ENCODE data around the gene CDH4.

Gene CDH4

GRCh38 chr20:61438285-61438684, 186.2 kb downstream of the CDH4 start:
- H4K91ac ChIP-seq (ENCODE audit: low read depth, low read length, poor library complexity) = no peak overlapping the region
- H3K4me2 ChIP-seq (ENCODE audit: insufficient read depth, low read length, poor library complexity, severe bottlenecking) = no peak overlapping the region
- no peak overlapping the region for H2AFZ ChIP-seq (ENCODE audit: low read length)
- H3K4me1 ChIP-seq (ENCODE audit: control insufficient read depth in 2 of 2, insufficient read depth in 1 of 2, low read depth in 1 of 2, low read length in 2 of 2) = peaks cover 56 to 72% of the 10 kb centered on the region in 2 donors
- no peak overlapping the region for H2BK12ac ChIP-seq (ENCODE audit: low read length)
- H3K79me1 ChIP-seq (ENCODE audit: low read depth, low read length) = peaks cover 2% of the 10 kb centered on the region
- H3K18ac ChIP-seq (ENCODE audit: low read length) = no peak overlapping the region
- no peak overlapping the region for H3K23ac ChIP-seq (ENCODE audit: low read depth, low read length, poor library complexity)
- H3K36me3 ChIP-seq (replicated peaks in 1 of 2; ENCODE audit: control insufficient read depth in 2 of 2, insufficient read depth in 2 of 2, low read length in 2 of 2) = no peaks in the 10 kb centered on the region
- H4K8ac ChIP-seq (ENCODE audit: low read depth, low read length) = no peak overlapping the region
- no peaks in the 10 kb centered on the region for H3K27me3 ChIP-seq (ENCODE audit: control insufficient read depth in 3 of 3, insufficient read depth in 3 of 3, low read depth in 1 of 3, low read length in 3 of 3)
- H3K9ac ChIP-seq (ENCODE audit: low read depth, low read length, poor library complexity) = no peak overlapping the region
- DNase-seq (ENCODE audit: low spot score) = no peak
- H2AK5ac ChIP-seq (ENCODE audit: low read depth, low read length) = no peak overlapping the region
- H3K9me3 ChIP-seq (replicated peaks in 1 of 2; ENCODE audit: control insufficient read depth in 2 of 2, insufficient read depth in 1 of 2, low read depth in 1 of 2, low read length in 2 of 2) = no peaks in the 10 kb centered on the region
- no peak overlapping the region for H3K4me3 ChIP-seq (ENCODE audit: low read length in 2 of 2)
- no peak overlapping the region for H2BK120ac ChIP-seq (ENCODE audit: low read depth, low read length)
- H3K27ac ChIP-seq (replicated peaks; ENCODE audit: low read length) = peak overlapping the region; percentile 99
- WGBS, 2 donors (ENCODE audit: extremely low coverage in 2 of 2, insufficient read length in 2 of 2, insufficient replicate concordance in 1 of 2) = no CpG with 5 or more reads among the region's 3 CpGs
- H2BK5ac ChIP-seq (ENCODE audit: low read length) = no peak overlapping the region
- H3K14ac ChIP-seq (ENCODE audit: low read length) = no peak overlapping the region
- H3K4ac ChIP-seq (ENCODE audit: low read length) = no peak overlapping the region
- no peak overlapping the region for H2BK15ac ChIP-seq (ENCODE audit: low read length)

- Histone ChIP-seq H3K4me2 (ENCODE audit: insufficient read depth, low read length, poor library complexity, severe bottlenecking) (no peak overlapping the region), H2BK120ac (ENCODE audit: low read depth, low read length) (peak overlapping the region; percentile 13), H3K9me3 (replicated peaks in 1 of 2; ENCODE audit: control insufficient read depth in 2 of 2, insufficient read depth in 1 of 2, low read depth in 1 of 2, low read length in 2 of 2) (no peaks in the 10 kb centered on the region), H3K23ac (ENCODE audit: low read depth, low read length, poor library complexity) (no peak overlapping the region), H3K4me3 (ENCODE audit: low read length in 2 of 2) (no peak overlapping the region), H2BK15ac (ENCODE audit: low read length) (peak overlapping the region; percentile 59), H2BK5ac (ENCODE audit: low read length) (peak overlapping the region; percentile 82), H3K79me1 (ENCODE audit: low read depth, low read length) (peaks cover 2% of the 10 kb centered on the region), H3K4me1 (ENCODE audit: control insufficient read depth in 2 of 2, insufficient read depth in 1 of 2, low read depth in 1 of 2, low read length in 2 of 2) (peaks cover 55 to 67% of the 10 kb centered on the region in 2 donors), H3K36me3 (replicated peaks in 1 of 2; ENCODE audit: control insufficient read depth in 2 of 2, insufficient read depth in 2 of 2, low read length in 2 of 2) (no peaks in the 10 kb centered on the region), H4K91ac (ENCODE audit: low read depth, low read length, poor library complexity) (no peak overlapping the region), H3K14ac (ENCODE audit: low read length) (no peak overlapping the region), H2BK12ac (ENCODE audit: low read length) (peak overlapping the region; percentile 91), H3K4ac (ENCODE audit: low read length) (peak overlapping the region; percentile 27), H2AK5ac (ENCODE audit: low read depth, low read length) (peak overlapping the region; percentile 79), H3K9ac (ENCODE audit: low read depth, low read length, poor library complexity) (no peak overlapping the region), H2AFZ (ENCODE audit: low read length) (no peak overlapping the region), H3K27ac (replicated peaks; ENCODE audit: low read length) (peak overlapping the region; percentile 3), H3K27me3 (ENCODE audit: control insufficient read depth in 3 of 3, insufficient read depth in 3 of 3, low read depth in 1 of 3, low read length in 3 of 3) (no peaks in the 10 kb centered on the region), H4K8ac (ENCODE audit: low read depth, low read length) (no peak overlapping the region), H3K18ac (ENCODE audit: low read length) (peak overlapping the region; percentile 78)
- WGBS, 2 donors (ENCODE audit: extremely low coverage in 2 of 2, insufficient read length in 2 of 2, insufficient replicate concordance in 1 of 2) = no CpG with 5 or more reads among the region's 7 CpGs
- DNase-seq (ENCODE audit: low spot score) = no peak
Observed at GRCh38 chr20:61439251-61439650, 187.2 kb downstream of the CDH4 start.

GRCh38 chr20:61440548-61441055, 188.5 kb downstream of the CDH4 start:
- peak overlapping the region; percentile 46 for H2AFZ ChIP-seq (ENCODE audit: low read length)
- no peak overlapping the region for H2BK15ac ChIP-seq (ENCODE audit: low read length)
- no peak overlapping the region for H3K23ac ChIP-seq (ENCODE audit: low read depth, low read length, poor library complexity)
- H3K36me3 ChIP-seq (replicated peaks in 1 of 2; ENCODE audit: control insufficient read depth in 2 of 2, insufficient read depth in 2 of 2, low read length in 2 of 2) = no peaks in the 10 kb centered on the region
- H3K4ac ChIP-seq (ENCODE audit: low read length) = no peak overlapping the region
- no peak overlapping the region for H3K4me2 ChIP-seq (ENCODE audit: insufficient read depth, low read length, poor library complexity, severe bottlenecking)
- no peak overlapping the region for H2BK5ac ChIP-seq (ENCODE audit: low read length)
- peak overlapping the region; percentile 17 for H3K27ac ChIP-seq (replicated peaks; ENCODE audit: low read length)
- peak overlapping the region; percentile 75 for H2AK5ac ChIP-seq (ENCODE audit: low read depth, low read length)
- H3K14ac ChIP-seq (ENCODE audit: low read length) = no peak overlapping the region
- no CpG with 5 or more reads among the region's 14 CpGs for WGBS, 2 donors (ENCODE audit: extremely low coverage in 2 of 2, insufficient read length in 2 of 2, insufficient replicate concordance in 1 of 2)
- no peaks in the 10 kb centered on the region for H3K27me3 ChIP-seq (ENCODE audit: control insufficient read depth in 3 of 3, insufficient read depth in 3 of 3, low read depth in 1 of 3, low read length in 3 of 3)
- H4K8ac ChIP-seq (ENCODE audit: low read depth, low read length) = no peak overlapping the region
- H3K4me3 ChIP-seq (ENCODE audit: low read length in 2 of 2) = no peak overlapping the region
- peak overlapping the region; percentile 36 for H2BK12ac ChIP-seq (ENCODE audit: low read length)
- peaks cover 50 to 60% of the 10 kb centered on the region in 2 donors for H3K4me1 ChIP-seq (ENCODE audit: control insufficient read depth in 2 of 2, insufficient read depth in 1 of 2, low read depth in 1 of 2, low read length in 2 of 2)
- peaks cover 2% of the 10 kb centered on the region for H3K79me1 ChIP-seq (ENCODE audit: low read depth, low read length)
- no peak overlapping the region for H3K9ac ChIP-seq (ENCODE audit: low read depth, low read length, poor library complexity)
- H4K91ac ChIP-seq (ENCODE audit: low read depth, low read length, poor library complexity) = no peak overlapping the region
- no peaks in the 10 kb centered on the region for H3K9me3 ChIP-seq (replicated peaks in 1 of 2; ENCODE audit: control insufficient read depth in 2 of 2, insufficient read depth in 1 of 2, low read depth in 1 of 2, low read length in 2 of 2)
- no peak overlapping the region for H2BK120ac ChIP-seq (ENCODE audit: low read depth, low read length)
- DNase-seq (ENCODE audit: low spot score) = no peak
- H3K18ac ChIP-seq (ENCODE audit: low read length) = peak overlapping the region; percentile 71

GRCh38 chr20:61441537-61441936, 189.5 kb downstream of the CDH4 start:
- H3K27me3 ChIP-seq (ENCODE audit: control insufficient read depth in 3 of 3, insufficient read depth in 3 of 3, low read depth in 1 of 3, low read length in 3 of 3) = no peaks in the 10 kb centered on the region
- H2BK12ac ChIP-seq (ENCODE audit: low read length) = no peak overlapping the region
- H4K91ac ChIP-seq (ENCODE audit: low read depth, low read length, poor library complexity) = no peak overlapping the region
- no peak overlapping the region for H3K9ac ChIP-seq (ENCODE audit: low read depth, low read length, poor library complexity)
- no peak overlapping the region for H3K4me2 ChIP-seq (ENCODE audit: insufficient read depth, low read length, poor library complexity, severe bottlenecking)
- H4K8ac ChIP-seq (ENCODE audit: low read depth, low read length) = no peak overlapping the region
- DNase-seq (ENCODE audit: low spot score) = no peak
- no CpG with 5 or more reads among the region's 5 CpGs for WGBS, 2 donors (ENCODE audit: extremely low coverage in 2 of 2, insufficient read length in 2 of 2, insufficient replicate concordance in 1 of 2)
- no peak overlapping the region for H3K4ac ChIP-seq (ENCODE audit: low read length)
- no peak overlapping the region for H3K14ac ChIP-seq (ENCODE audit: low read length)
- peak overlapping the region; percentile 75 for H2AK5ac ChIP-seq (ENCODE audit: low read depth, low read length)
- H3K79me1 ChIP-seq (ENCODE audit: low read depth, low read length) = peaks cover 2% of the 10 kb centered on the region
- H3K23ac ChIP-seq (ENCODE audit: low read depth, low read length, poor library complexity) = no peak overlapping the region
- H2BK120ac ChIP-seq (ENCODE audit: low read depth, low read length) = no peak overlapping the region
- no peak overlapping the region for H2AFZ ChIP-seq (ENCODE audit: low read length)
- H3K18ac ChIP-seq (ENCODE audit: low read length) = peak overlapping the region; percentile 6
- no peaks in the 10 kb centered on the region for H3K9me3 ChIP-seq (replicated peaks in 1 of 2; ENCODE audit: control insufficient read depth in 2 of 2, insufficient read depth in 1 of 2, low read depth in 1 of 2, low read length in 2 of 2)
- no peak overlapping the region for H3K27ac ChIP-seq (replicated peaks; ENCODE audit: low read length)
- H3K36me3 ChIP-seq (replicated peaks in 1 of 2; ENCODE audit: control insufficient read depth in 2 of 2, insufficient read depth in 2 of 2, low read length in 2 of 2) = no peaks in the 10 kb centered on the region
- no peak overlapping the region for H2BK5ac ChIP-seq (ENCODE audit: low read length)
- no peak overlapping the region for H3K4me3 ChIP-seq (ENCODE audit: low read length in 2 of 2)
- H2BK15ac ChIP-seq (ENCODE audit: low read length) = no peak overlapping the region
- H3K4me1 ChIP-seq (ENCODE audit: control insufficient read depth in 2 of 2, insufficient read depth in 1 of 2, low read depth in 1 of 2, low read length in 2 of 2) = peaks cover 47 to 52% of the 10 kb centered on the region in 2 donors
